Measurements from ENCODE around the gene NLN.

GRCh38 chr5:65802820-65803219 lies 80.8 kb downstream of the NLN start:
- TF ChIP-seq, protein P1, sequence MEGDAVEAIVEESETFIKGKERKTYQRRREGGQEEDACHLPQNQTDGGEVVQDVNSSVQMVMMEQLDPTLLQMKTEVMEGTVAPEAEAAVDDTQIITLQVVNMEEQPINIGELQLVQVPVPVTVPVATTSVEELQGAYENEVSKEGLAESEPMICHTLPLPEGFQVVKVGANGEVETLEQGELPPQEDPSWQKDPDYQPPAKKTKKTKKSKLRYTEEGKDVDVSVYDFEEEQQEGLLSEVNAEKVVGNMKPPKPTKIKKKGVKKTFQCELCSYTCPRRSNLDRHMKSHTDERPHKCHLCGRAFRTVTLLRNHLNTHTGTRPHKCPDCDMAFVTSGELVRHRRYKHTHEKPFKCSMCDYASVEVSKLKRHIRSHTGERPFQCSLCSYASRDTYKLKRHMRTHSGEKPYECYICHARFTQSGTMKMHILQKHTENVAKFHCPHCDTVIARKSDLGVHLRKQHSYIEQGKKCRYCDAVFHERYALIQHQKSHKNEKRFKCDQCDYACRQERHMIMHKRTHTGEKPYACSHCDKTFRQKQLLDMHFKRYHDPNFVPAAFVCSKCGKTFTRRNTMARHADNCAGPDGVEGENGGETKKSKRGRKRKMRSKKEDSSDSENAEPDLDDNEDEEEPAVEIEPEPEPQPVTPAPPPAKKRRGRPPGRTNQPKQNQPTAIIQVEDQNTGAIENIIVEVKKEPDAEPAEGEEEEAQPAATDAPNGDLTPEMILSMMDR (IDR thresholded peaks at IDR 0.05), result no peak
- TF ChIP-seq EP300 (IDR thresholded peaks at IDR 0.05; ENCODE audit: low read depth), result no peak
